GM19328 (cell line): ENCODE measurements around the gene RABGEF1.
"Not testable (repeated sequence)": the region's sequence is repeated elsewhere in the genome, so short reads cannot be mapped to it uniquely, and the experiment has no call there.

Experiments
- ATAC-seq: cut with Tn5 transposase; IDR thresholded peaks from one replicate; pipeline ENCODE4 v1.9.1; 2021; ENCODE audit warnings: mild to moderate bottlenecking, moderate library complexity; ENCODE audit not compliant: unreplicated experiment

RABGEF1 gene

GRCh38 chr7:66800591-66800990 lies 60.1 kb downstream of the RABGEF1 start:
- no peak for ATAC-seq

- ATAC-seq = no peak
Observed at GRCh38 chr7:66804001-66804400, 63.5 kb downstream of the RABGEF1 start.

- no peak for ATAC-seq
Observed at GRCh38 chr7:66807736-66808135, 67.2 kb downstream of the RABGEF1 start.

GRCh38 chr7:66810716-66811115 lies 70.2 kb downstream of the RABGEF1 start:
- no peak for ATAC-seq

GRCh38 chr7:66815186-66815875 lies 74.8 kb downstream of the RABGEF1 start:
- not testable (repeated sequence) for ATAC-seq

- no peak for ATAC-seq
Observed at GRCh38 chr7:66815951-66816350, 75.4 kb downstream of the RABGEF1 start.

GRCh38 chr7:66816658-66817057 lies 76.1 kb downstream of the RABGEF1 start:
- not testable (repeated sequence) for ATAC-seq

GRCh38 chr7:66817208-66817795 lies 76.8 kb downstream of the RABGEF1 start:
- not testable (repeated sequence) for ATAC-seq

GRCh38 chr7:66817956-66818355 lies 77.4 kb downstream of the RABGEF1 start:
- ATAC-seq = not testable (repeated sequence)

GRCh38 chr7:66824041-66824440 lies 83.5 kb downstream of the RABGEF1 start:
- ATAC-seq = no peak

- not testable (repeated sequence) for ATAC-seq
Observed at GRCh38 chr7:66825538-66825937, 85.0 kb downstream of the RABGEF1 start.

- ATAC-seq = no peak
Observed at GRCh38 chr7:66826649-66827048, 86.1 kb downstream of the RABGEF1 start.

GRCh38 chr7:66830976-66831375 lies 90.4 kb downstream of the RABGEF1 start:
- not testable (repeated sequence) for ATAC-seq

GRCh38 chr7:66832531-66833351 lies 92.2 kb downstream of the RABGEF1 start:
- ATAC-seq = no peak

GRCh38 chr7:66837007-66837406 lies 96.5 kb downstream of the RABGEF1 start:
- no peak for ATAC-seq

GRCh38 chr7:66837661-66838060 lies 97.1 kb downstream of the RABGEF1 start:
- no peak for ATAC-seq

GRCh38 chr7:66839814-66840213 lies 99.3 kb downstream of the RABGEF1 start:
- no peak for ATAC-seq

GRCh38 chr7:66840316-66840715 lies 99.8 kb downstream of the RABGEF1 start:
- ATAC-seq = no peak

- no peak for ATAC-seq
Observed at GRCh38 chr7:66841898-66842297, 101.4 kb downstream of the RABGEF1 start.

GRCh38 chr7:66843492-66843891 lies 103.0 kb downstream of the RABGEF1 start:
- not testable (repeated sequence) for ATAC-seq

- ATAC-seq = peak; percentile 95
Observed at GRCh38 chr7:66844552-66845378, 104.2 kb downstream of the RABGEF1 start.
